Upper lobe of right lung (tissue), 1 donor: ENCODE results near the gene TMEM145. TPM values are rescaled to one million over a fixed set of nuclear protein-coding genes. Genes with fewer than 3 reads are reported as not detected.

Source experiments
- ATAC-seq: fragments of 200-7000 bp; cut with Tn5 transposase; one replicate; pipeline ENCODE4 v1.9.1; 2020; ENCODE audit warnings: mild to moderate bottlenecking, moderate library complexity
- DNase-seq: peaks from one replicate; pipeline ENCODE4 v3.0.0-alpha.2; 2020
- H3K27ac ChIP-seq: fragments of 200-600 bp; one replicate; pipeline ENCODE4 v1.8.0; 2022
- H3K27me3 ChIP-seq: fragments of 200-600 bp; one replicate; pipeline ENCODE4 v1.8.0; 2022; ENCODE audit warnings: mild to moderate bottlenecking
- H3K36me3 ChIP-seq: fragments of 200-600 bp; one replicate; pipeline ENCODE4 v1.8.0; 2022
- H3K4me1 ChIP-seq: fragments of 200-600 bp; one replicate; pipeline ENCODE4 v1.8.0; 2022
- H3K4me3 ChIP-seq: fragments of 200-600 bp; one replicate; pipeline ENCODE4 v1.8.0; 2022; ENCODE audit warnings: mild to moderate bottlenecking
- H3K9me3 ChIP-seq: fragments of 200-600 bp; one replicate; pipeline ENCODE4 v1.8.0; 2022
- CTCF ChIP-seq: fragments of 200-600 bp; IDR thresholded peaks from one replicate; pipeline ENCODE4 v1.8.0; 2022; ENCODE audit warnings: antibody characterized with exemption
- intact Hi-C: fragments of 100-400 bp; cut with DNase I; formaldehyde crosslinking; loops from one replicate; pipeline ENCODE4 v1.11.0; 2022
- total RNA-seq: library from RNA; stranded (reverse); fragmentation: NEBNext Ultra II Directional; extraction: Animal tissue kit (Norgen Biotek cat#: 25700); gene quantifications from one replicate; pipeline ENCODE4 v1.2.1, GENCODE V29; 2021
- donor health status: DM: no; HTN: yes; CAD: no; lungs with severe emphysema.

Gene TMEM145
- total RNA-seq, 1 donor from 2014 or later = 0.35 TPM

GRCh38 chr19:42295831-42296525 is 17.1 kb upstream of the TMEM145 start:
- Histone ChIP-seq H3K36me3 (peaks cover 39% of the 10 kb centered on the region), H3K27me3 (no peaks in the 10 kb centered on the region), H3K4me1 (no peaks in the 10 kb centered on the region), H3K27ac (no peak overlapping the region), H3K4me3 (no peak overlapping the region), H3K9me3 (no peaks in the 10 kb centered on the region)
- peak; percentile 90 for ATAC-seq
- intact Hi-C loops = no loop called here
- TF ChIP-seq CTCF = peak; percentile 97
- peak; percentile 91 for DNase-seq

GRCh38 chr19:42297039-42297438 is 16.1 kb upstream of the TMEM145 start:
- Histone ChIP-seq H3K4me3 (no peak overlapping the region), H3K27ac (no peak overlapping the region), H3K9me3 (no peaks in the 10 kb centered on the region), H3K4me1 (no peaks in the 10 kb centered on the region), H3K36me3 (peaks cover 28% of the 10 kb centered on the region), H3K27me3 (no peaks in the 10 kb centered on the region)
- TF ChIP-seq CTCF = no peak
- DNase-seq = no peak
- intact Hi-C loops = no loop called here
- ATAC-seq = no peak

GRCh38 chr19:42301646-42302203 is 11.4 kb upstream of the TMEM145 start, which contains the start of gene PRR19:
Gene PRR19 (plus strand): TSS chr19:42302132. CDS start chr19:42309585, 7,453 bp downstream.
- no peak for DNase-seq
- H3K36me3 ChIP-seq = no peaks in the 10 kb centered on the region
- peak within 1 kb of the TSS; percentile 66 for H3K4me3 ChIP-seq
- H3K27me3 ChIP-seq = no peaks in the 10 kb centered on the region
- TF ChIP-seq CTCF = no peak
- peak; percentile 24 for ATAC-seq
- intact Hi-C loops = no loop called here
- peak within 1 kb of the TSS; percentile 9 for H3K27ac ChIP-seq
- H3K9me3 ChIP-seq = no peaks in the 10 kb centered on the region
- no peaks in the 10 kb centered on the region for H3K4me1 ChIP-seq

GRCh38 chr19:42303101-42303464 is 10.0 kb upstream of the TMEM145 start:
- DNase-seq (no peak), ATAC-seq (no peak)
- Histone ChIP-seq H3K9me3 (no peaks in the 10 kb centered on the region), H3K27ac (no peak overlapping the region), H3K27me3 (no peaks in the 10 kb centered on the region), H3K4me1 (no peaks in the 10 kb centered on the region), H3K36me3 (no peaks in the 10 kb centered on the region), H3K4me3 (peak overlapping the region; percentile 66)
- intact Hi-C loops = no loop called here
- no peak for TF ChIP-seq CTCF

GRCh38 chr19:42303876-42304275 is 9.2 kb upstream of the TMEM145 start:
- TF ChIP-seq CTCF = no peak

More at GRCh38 chr19:42303876-42304275, 9.2 kb upstream of the TMEM145 start:
- DNase-seq = no peak
- Histone ChIP-seq H3K27me3 (no peaks in the 10 kb centered on the region), H3K4me1 (no peaks in the 10 kb centered on the region), H3K9me3 (no peaks in the 10 kb centered on the region), H3K36me3 (no peaks in the 10 kb centered on the region), H3K27ac (no peak overlapping the region), H3K4me3 (no peak overlapping the region)
- no peak for ATAC-seq
- intact Hi-C loops = no loop called here
